ENCODE data around the gene KIF26B.

DNA sequence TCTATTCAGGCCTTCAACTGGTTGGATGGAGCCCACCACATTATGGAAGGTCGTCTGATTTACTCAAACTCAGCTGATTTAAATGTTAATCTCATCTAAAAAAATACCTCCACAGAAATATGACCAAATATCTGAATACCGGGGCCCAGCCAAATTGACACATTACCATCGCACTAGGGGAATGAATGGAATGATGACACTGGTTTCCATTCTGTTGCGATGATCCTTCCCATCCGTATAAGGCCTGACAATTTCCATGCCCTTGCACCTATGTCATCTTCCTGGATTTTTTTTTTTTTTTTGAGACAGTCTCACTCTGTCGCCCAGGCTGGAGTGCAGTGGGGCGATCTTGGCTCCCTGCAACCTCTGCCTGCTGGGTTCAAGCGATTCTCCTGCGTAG, 397.5 kb downstream of the KIF26B start:
- TF ChIP-seq CTCF (IDR thresholded peaks at IDR 0.05) = no peak
- no peak for TF ChIP-seq POLR2A (IDR thresholded peaks at IDR 0.05)

Measured in body of pancreas (tissue), 4 donors.